GM21515 (cell line): Measurements from ENCODE around the gene CGB5.
"Not testable (repeated sequence)": the region's sequence is repeated elsewhere in the genome, so short reads cannot be mapped to it uniquely, and the experiment has no call there.

Experiments used
- ATAC-seq: cut with Tn5 transposase; IDR thresholded peaks from one replicate; pipeline ENCODE4 v1.9.1; 2021; ENCODE audit not compliant: unreplicated experiment

The CGB5 gene

GRCh38 chr19:49020931-49021895 is 22.4 kb upstream of the CGB5 start:
- ATAC-seq, result no peak

DNA sequence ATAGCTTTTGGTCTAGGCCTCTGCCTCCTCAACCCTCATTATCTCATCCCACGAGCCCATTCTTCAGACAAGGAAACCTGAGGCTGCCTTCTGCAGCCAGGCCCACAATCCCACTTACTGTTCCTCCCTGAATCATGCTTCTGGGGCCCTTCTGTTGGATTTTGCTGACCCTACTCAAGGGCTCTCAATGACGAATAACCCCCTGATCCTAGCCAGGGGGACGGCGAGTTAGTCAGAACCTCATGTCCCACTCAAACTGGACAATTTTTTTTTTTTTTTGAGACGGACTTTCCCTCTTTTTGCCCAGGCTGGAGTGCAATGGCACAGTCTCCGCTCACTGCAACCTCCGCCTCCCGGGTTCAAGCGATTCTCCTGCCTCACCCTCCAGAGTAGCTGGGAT is 21.5 kb upstream of the CGB5 start:
- no peak for ATAC-seq

GRCh38 chr19:49024233-49024632 is 19.4 kb upstream of the CGB5 start, which contains the start of gene CGB3:
Gene CGB3, minus strand, starts transcription at chr19:49024333. Its CDS starts 362 bp downstream, at chr19:49023971.
- ATAC-seq, result not testable (repeated sequence)

DNA sequence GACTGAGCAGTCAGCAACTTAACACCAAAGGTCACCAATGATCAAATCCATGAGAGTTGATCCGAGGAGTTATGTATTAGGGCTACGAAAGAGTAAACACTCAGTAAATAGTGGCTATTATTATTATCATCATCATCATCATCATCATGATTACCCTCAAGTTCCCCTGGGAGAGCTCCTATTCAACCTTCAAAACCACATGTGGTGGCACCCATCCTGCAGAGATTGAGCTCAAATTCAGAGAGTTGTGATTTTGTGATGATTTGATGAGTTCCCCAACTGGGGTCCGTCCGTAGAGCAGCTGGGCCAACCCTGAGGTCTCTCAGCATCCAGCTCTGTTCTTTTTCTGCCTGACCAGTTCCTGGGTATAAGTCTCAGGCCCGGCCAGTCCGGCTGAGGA is 18.6 kb upstream of the CGB5 start:
- ATAC-seq, result not testable (repeated sequence)

DNA sequence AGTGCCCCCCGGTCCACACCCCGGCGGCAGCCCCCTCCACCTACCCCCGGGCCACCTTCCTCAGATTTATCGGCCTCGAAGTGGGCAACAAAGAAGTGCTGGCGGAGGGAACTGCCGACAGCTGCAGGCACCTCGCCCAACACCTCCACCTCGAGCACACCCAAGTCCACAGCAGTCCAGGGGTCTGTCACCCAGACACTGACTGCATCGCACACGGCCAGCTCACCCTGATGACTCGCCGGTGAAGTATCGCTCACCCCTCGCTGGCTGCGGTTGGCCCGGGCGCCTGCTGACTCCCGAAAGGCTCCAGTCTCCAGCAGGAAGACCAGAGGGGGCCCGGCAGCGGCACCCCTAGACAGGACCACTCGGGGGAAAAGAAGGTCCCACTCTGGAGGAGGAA is 18.0 kb upstream of the CGB5 start:
- ATAC-seq, result not testable (repeated sequence)

- not testable (repeated sequence) for ATAC-seq
Measured at GRCh38 chr19:49028686-49029085, 15.0 kb upstream of the CGB5 start.

DNA sequence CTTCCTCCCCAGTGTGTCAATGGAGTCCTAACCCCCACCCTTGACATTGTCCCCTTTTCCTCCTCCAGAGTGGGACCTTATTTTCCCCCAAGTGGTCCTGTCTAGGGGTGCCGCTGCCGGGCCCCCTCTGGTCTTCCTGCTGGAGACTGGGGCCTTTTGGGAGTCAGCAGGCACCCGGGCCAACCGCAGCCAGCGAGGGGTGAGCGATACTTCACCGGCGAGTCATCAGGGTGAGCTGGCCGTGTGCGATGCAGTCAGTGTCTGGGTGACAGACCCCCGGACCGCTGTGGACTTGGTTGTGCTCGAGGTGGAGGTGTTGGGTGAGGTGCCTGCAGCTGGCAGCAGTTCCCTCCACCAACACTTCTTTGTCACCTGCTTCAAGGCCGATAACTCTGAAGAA is 13.9 kb upstream of the CGB5 start:
- not testable (repeated sequence) for ATAC-seq

DNA sequence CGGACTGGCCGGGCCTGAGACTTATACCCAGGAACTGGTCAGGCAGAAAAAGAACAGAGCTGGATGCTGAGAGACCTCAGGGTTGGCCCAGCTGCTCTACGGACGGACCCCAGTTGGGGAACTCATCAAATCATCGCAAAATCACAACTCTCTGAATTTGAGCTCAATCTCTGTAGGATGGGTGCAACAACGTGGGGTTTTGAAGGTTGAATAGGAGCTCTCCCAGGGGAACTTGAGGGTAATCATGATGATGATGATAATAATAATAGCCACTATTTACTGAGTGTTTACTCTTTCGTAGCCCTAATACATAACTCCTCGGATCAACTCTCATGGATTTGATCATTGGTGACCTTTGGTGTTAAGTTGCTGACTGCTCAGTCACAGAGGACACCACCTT is 13.3 kb upstream of the CGB5 start:
- not testable (repeated sequence) for ATAC-seq

GRCh38 chr19:49031642-49032301 is 11.9 kb upstream of the CGB5 start, which contains the start of gene CGB2:
Gene CGB2, plus strand, starts transcription at chr19:49031890. Its CDS starts 206 bp downstream, at chr19:49032096.
- not testable (repeated sequence) for ATAC-seq

- ATAC-seq, result not testable (repeated sequence)
Measured at GRCh38 chr19:49036815-49037214, 6.8 kb upstream of the CGB5 start, which contains the start of gene CGB1. Gene CGB1, minus strand, starts transcription at chr19:49036895. Its CDS starts 184 bp downstream, at chr19:49036711.

GRCh38 chr19:49038111-49038510 is 5.5 kb upstream of the CGB5 start:
- ATAC-seq, result not testable (repeated sequence)

DNA sequence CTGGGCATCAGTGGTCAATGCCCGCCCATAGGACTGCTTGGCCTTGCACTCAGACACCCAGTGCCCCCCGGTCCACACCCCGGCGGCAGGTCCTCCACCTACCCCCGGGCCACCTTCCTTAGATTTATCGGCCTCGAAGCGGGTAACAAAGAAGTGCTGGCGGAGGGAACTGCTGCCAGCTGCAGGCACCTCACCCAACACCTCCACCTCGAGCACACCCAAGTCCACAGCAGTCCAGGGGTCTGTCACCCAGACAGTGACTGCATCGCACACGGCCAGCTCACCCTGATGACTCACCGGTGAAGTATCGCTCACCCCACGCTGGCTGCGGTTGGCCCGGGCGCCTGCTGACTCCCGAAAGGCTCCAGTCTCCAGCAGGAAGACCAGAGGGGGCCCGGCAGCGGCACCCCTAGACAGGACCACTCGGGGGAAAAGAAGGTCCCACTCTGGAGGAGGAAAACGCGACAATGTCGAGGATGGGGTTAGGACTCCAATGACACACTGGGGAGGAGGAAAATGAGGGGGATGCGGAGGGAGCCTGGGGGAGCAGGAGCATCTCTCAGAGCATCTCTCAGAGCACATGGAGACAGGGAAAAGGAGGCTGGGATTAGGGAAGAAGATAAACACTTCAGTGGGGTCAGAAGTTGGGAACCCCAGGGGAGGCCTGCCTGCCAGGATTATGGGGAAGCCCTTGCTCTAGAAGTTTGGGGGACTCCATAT is 4.9 kb upstream of the CGB5 start:
- not testable (repeated sequence) for ATAC-seq

DNA sequence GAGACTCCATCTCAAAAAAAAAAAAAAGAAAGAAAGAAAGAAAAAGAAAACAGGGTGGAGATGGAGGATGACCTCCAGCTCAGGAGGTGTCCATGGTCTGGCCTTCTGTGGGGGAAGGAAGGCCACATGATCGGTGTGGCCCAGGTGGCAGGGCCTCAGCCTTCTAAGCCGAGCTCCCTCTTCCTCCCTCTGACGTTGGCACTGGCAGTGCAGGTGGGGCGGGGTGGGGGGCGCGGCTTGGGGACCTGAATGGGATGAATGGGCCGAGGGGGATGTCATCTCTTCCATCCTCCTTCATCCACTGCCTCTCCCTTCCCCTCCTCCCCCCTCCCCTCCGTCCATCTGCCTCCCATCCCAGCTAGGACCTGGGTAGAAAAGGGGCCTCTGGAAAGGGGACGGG is 3.9 kb upstream of the CGB5 start:
- not testable (repeated sequence) for ATAC-seq

DNA sequence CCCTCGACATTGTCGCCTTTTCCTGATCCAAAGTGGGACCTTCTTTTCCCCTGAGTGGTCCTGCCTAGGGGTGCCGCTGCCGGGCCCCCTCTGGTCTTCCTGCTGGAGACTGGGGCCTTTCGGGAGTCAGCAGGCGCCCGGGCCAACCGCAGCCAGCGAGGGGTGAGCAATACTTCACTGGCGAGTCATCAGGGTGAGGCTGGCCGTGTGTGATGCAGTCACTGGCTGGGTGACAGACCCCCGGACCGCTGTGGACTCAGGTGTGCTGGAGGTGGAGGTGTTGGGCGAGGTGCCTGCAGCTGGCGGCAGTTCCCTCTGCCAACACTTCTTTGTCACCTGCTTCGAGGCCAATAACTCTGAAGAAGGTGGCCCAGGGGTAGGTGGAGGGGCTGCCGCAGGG is 1.5 kb upstream of the CGB5 start:
- ATAC-seq, result no peak

- ATAC-seq, result not testable (repeated sequence)
Measured at GRCh38 chr19:49042666-49043065, 982 bp upstream of the CGB5 start.

GRCh38 chr19:49049011-49049410 is 5.4 kb downstream of the CGB5 start, which contains the start of gene CGB8:
Gene CGB8, minus strand, starts transcription at chr19:49049111. Its CDS starts 372 bp downstream, at chr19:49048739.
- ATAC-seq, result not testable (repeated sequence)

DNA sequence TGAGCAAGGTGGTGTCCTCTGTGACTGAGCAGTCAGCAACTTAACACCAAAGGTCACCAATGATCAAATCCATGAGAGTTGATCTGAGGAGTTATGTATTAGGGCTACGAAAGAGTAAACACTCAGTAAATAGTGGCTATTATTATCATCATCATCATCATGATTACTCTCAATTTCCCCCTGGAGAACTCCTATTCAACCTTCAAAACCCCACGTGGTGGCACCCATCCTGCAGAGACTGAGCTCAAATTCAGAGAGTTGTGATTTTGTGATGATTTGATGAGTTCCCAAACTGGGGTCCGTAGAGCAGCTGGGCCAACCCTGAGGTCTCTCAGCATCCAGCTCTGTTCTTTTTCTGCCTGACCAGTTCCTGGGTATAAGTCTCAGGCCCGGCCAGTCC is 6.2 kb downstream of the CGB5 start:
- not testable (repeated sequence) for ATAC-seq

DNA sequence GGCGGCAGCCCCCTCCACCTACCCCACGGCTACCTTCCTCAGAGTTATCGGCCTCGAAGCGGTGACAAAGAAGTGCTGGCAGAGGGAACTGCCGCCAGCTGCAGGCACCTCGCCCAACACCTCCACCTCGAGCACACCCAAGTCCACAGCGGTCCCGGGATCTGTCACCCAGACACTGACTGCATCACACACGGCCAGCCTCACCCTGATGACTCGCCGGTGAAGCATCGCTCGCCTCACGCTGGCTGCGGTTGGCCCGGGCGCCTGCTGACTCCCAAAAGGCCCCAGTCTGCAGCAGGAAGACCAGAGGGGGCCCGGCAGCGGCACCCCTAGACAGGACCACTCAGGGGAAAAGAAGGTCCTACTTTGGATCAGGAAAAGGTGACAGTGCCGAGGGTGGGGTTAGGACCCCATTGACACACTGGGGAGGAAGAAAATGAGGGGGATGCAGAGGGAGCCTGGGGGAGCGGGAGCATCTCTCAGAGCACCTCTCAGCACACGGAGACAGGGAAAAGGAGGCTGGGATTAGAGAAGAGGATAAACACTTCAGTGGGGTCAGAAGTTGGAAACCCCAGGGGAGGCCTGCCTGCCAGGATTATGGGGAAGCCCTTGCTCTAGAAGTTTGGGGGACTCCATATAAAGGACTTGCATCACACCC is 6.9 kb downstream of the CGB5 start:
- ATAC-seq, result not testable (repeated sequence)

DNA sequence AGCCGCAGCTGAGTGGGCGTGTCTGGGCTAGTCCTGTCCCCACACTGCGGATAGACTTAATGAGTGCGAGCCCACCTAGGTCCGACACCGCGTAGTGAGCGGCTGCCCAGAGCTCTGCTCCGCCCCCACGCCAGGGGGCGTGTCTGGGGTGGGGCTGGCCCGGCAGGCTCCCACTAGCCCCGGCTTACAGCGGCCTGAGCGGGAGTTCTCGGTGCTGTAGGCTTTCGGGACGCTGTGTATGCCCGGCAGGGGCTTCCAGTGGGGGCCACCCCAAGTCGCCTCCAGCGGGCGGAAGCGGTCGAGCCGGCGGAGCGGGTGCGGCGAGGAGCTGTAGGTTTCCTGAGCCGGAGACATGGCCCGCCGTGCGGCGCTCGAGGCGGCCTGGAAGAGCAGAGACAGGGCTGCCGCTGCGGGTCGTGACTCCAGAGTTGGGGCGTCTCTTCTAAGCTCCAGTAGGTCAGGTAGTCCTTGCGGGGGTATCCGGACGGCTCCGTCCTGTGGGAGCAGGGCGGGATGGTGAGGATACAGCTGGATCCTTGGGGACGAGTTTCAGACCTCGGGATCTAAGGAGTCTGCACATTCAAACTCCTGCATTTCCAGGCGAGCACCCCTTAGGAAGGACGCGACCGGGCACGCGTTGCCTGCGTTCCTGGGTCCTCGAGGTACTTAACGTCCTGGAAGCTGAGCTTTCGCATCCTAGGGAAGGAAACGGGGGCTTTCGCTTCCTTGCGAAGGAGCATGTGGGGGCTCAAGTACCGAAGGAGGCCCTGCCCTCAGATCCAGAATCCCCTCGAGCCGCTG is 12.7 kb downstream of the CGB5 start:
- no peak for ATAC-seq
